ENCODE results near the gene IL6R. TPM values are rescaled to one million over a fixed set of nuclear protein-coding genes. Genes with fewer than 3 reads are reported as not detected.
A peak's percentile ranks its signal among the peaks of the same experiment; 100 is the strongest.
"Not testable (repeated sequence)": the region's sequence is repeated elsewhere in the genome, so short reads cannot be mapped to it uniquely, and the experiment has no call there.

IL6R gene
- 10 to 100 TPM; 16.1 to 22.9 (median 20.8) TPM for total RNA-seq

GRCh38 chr1:154404984-154405746 lies at the start of gene IL6R:
TSS of gene IL6R (plus strand) at chr1:154405343. CDS start at chr1:154405630, 287 bp downstream.
- TF ChIP-seq POLR2AphosphoS5 (IDR thresholded peaks at IDR 0.05) = peak; percentile 66 to 98 (median 97)
- peak; percentile 28 for TF ChIP-seq EP300 (IDR thresholded peaks at IDR 0.05)
- TF ChIP-seq, protein P1, sequence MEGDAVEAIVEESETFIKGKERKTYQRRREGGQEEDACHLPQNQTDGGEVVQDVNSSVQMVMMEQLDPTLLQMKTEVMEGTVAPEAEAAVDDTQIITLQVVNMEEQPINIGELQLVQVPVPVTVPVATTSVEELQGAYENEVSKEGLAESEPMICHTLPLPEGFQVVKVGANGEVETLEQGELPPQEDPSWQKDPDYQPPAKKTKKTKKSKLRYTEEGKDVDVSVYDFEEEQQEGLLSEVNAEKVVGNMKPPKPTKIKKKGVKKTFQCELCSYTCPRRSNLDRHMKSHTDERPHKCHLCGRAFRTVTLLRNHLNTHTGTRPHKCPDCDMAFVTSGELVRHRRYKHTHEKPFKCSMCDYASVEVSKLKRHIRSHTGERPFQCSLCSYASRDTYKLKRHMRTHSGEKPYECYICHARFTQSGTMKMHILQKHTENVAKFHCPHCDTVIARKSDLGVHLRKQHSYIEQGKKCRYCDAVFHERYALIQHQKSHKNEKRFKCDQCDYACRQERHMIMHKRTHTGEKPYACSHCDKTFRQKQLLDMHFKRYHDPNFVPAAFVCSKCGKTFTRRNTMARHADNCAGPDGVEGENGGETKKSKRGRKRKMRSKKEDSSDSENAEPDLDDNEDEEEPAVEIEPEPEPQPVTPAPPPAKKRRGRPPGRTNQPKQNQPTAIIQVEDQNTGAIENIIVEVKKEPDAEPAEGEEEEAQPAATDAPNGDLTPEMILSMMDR (IDR thresholded peaks at IDR 0.05) = peak; percentile 5 to 44
- TF ChIP-seq POLR2A (IDR thresholded peaks at IDR 0.05) = peak in 1 of 2 donors; percentile 79
- H3K4me3 ChIP-seq = peak within 1 kb of the TSS; percentile 77
- H3K27me3 ChIP-seq = no peaks in the 10 kb centered on the region
- H3K9me3 ChIP-seq = no peaks in the 10 kb centered on the region
- no peaks in the 10 kb centered on the region for H3K36me3 ChIP-seq
- peak; percentile 97 for DNase-seq (ENCODE audit: low spot score in 2 of 2)
- peaks cover 52% of the 10 kb centered on the region for H3K4me1 ChIP-seq
- no CpG with 5 or more reads among the region's 66 CpGs for WGBS
- peak within 1 kb of the TSS; percentile 96 for H3K27ac ChIP-seq

DNA sequence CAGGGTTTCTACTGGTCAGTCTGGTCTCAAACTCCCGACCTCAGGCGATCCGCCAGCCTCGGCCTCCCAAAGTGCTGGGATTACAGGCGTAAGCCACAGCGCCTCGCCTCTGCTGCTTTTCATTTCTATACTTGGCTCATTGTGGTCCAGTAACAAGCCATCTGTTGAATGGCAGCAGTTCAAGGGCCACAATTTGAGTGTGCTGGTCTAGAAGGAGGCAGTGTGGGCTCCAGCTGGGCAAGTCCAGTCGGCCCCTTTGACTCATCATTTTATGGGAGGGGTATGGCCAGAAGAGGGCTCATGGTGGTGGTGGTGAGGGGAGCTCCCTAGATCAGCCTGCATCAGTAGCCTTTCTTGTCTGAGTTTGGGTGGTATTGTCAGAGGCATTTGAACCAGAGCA lies 46.6 kb upstream of the IL6R start:
- Histone ChIP-seq H3K27me3 (no peaks in the 10 kb centered on the region), H3K4me1 (peaks cover 20% of the 10 kb centered on the region), H3K9me3 (no peaks in the 10 kb centered on the region), H3K36me3 (no peaks in the 10 kb centered on the region), H3K4me3 (no peak overlapping the region), H3K27ac (no peak overlapping the region)
- no peak for DNase-seq (ENCODE audit: low spot score in 2 of 2)
- WGBS = 91% methylated on average over 8 of the region's 8 CpGs
- no peak for TF ChIP-seq POLR2A (IDR thresholded peaks at IDR 0.05)
- no peak for TF ChIP-seq EP300 (IDR thresholded peaks at IDR 0.05)
- no peak for TF ChIP-seq POLR2AphosphoS5 (IDR thresholded peaks at IDR 0.05)
- TF ChIP-seq, protein P1 (IDR thresholded peaks at IDR 0.05) = no peak

GRCh38 chr1:154360288-154360687 lies 44.9 kb upstream of the IL6R start:
- no peaks in the 10 kb centered on the region for H3K36me3 ChIP-seq
- no peak for DNase-seq (ENCODE audit: low spot score in 2 of 2)
- no peak overlapping the region for H3K4me3 ChIP-seq
- TF ChIP-seq POLR2AphosphoS5 (IDR thresholded peaks at IDR 0.05) = no peak
- no peak for TF ChIP-seq POLR2A (IDR thresholded peaks at IDR 0.05)
- TF ChIP-seq, protein P1 (IDR thresholded peaks at IDR 0.05) = no peak
- no peak for TF ChIP-seq EP300 (IDR thresholded peaks at IDR 0.05)
- H3K4me1 ChIP-seq = peaks cover 15% of the 10 kb centered on the region
- no peaks in the 10 kb centered on the region for H3K9me3 ChIP-seq
- H3K27me3 ChIP-seq = no peaks in the 10 kb centered on the region
- no peak overlapping the region for H3K27ac ChIP-seq

GRCh38 chr1:154360881-154361280 lies 44.3 kb upstream of the IL6R start:
- H3K27ac ChIP-seq; H3K4me3 ChIP-seq; DNase-seq (ENCODE audit: low spot score in 2 of 2); H3K9me3 ChIP-seq; H3K27me3 ChIP-seq; H3K36me3 ChIP-seq: not testable (repeated sequence)
- peaks cover 10% of the 10 kb centered on the region for H3K4me1 ChIP-seq
- 97% methylated on average over 5 of the region's 5 CpGs for WGBS

- H3K27ac ChIP-seq = no peak overlapping the region
- WGBS = 86% methylated on average over 3 of the region's 3 CpGs
- no peak for DNase-seq (ENCODE audit: low spot score in 2 of 2)
- TF ChIP-seq, protein P1 (IDR thresholded peaks at IDR 0.05) = no peak
- TF ChIP-seq POLR2AphosphoS5 (IDR thresholded peaks at IDR 0.05) (no peak), EP300 (IDR thresholded peaks at IDR 0.05) (no peak), POLR2A (IDR thresholded peaks at IDR 0.05) (no peak)
- no peaks in the 10 kb centered on the region for H3K9me3 ChIP-seq
- H3K4me3 ChIP-seq = no peak overlapping the region
- H3K4me1 ChIP-seq = peaks cover 6% of the 10 kb centered on the region
- no peaks in the 10 kb centered on the region for H3K36me3 ChIP-seq
- no peaks in the 10 kb centered on the region for H3K27me3 ChIP-seq
These were observed 43.8 kb upstream of the IL6R start for GRCh38 chr1:154361357-154361756.

All from suprapubic skin (tissue), 4 donors.